Activated CD4-positive, CD25-positive, alpha-beta regulatory T cell treated with anti-CD3 and anti-CD28 coated beads, Interleukin-2, amount 50 U/mL, for 24 hours (primary cell): ENCODE results near the gene CEP57.
A peak's percentile ranks its signal among the peaks of the same experiment; 100 is the strongest.

Experiments
- ATAC-seq, 2 donors: fragments of 150-1000 bp; cut with Tn5 transposase; one replicate each; pipeline ENCODE4 v1.10.0; 2021; ENCODE audit warnings: mild to moderate bottlenecking in 1 of 2, moderate library complexity in 1 of 2

The CEP57 gene

GRCh38 chr11:95790123-95790932 is at the start of gene CEP57:
Gene CEP57 (plus strand): TSS chr11:95790498. CDS start chr11:95790699, 201 bp downstream.
- ATAC-seq = peak; percentile 72 to 74

GRCh38 chr11:95750101-95750500 is 40.2 kb upstream of the CEP57 start:
- no peak for ATAC-seq

GRCh38 chr11:95751515-95751914 is 38.8 kb upstream of the CEP57 start:
- no peak for ATAC-seq

- ATAC-seq = no peak
Measured at GRCh38 chr11:95760941-95761340, 29.4 kb upstream of the CEP57 start.

- ATAC-seq = no peak
Measured at GRCh38 chr11:95762534-95762933, 27.8 kb upstream of the CEP57 start.

- peak; percentile 68 to 74 for ATAC-seq
Measured at GRCh38 chr11:95764267-95764898, 25.9 kb upstream of the CEP57 start.

GRCh38 chr11:95766701-95767100 is 23.6 kb upstream of the CEP57 start:
- ATAC-seq = no peak

GRCh38 chr11:95767498-95767897 is 22.8 kb upstream of the CEP57 start:
- no peak for ATAC-seq

- no peak for ATAC-seq
Measured at GRCh38 chr11:95768521-95768920, 21.8 kb upstream of the CEP57 start.

GRCh38 chr11:95776859-95777258 is 13.4 kb upstream of the CEP57 start:
- ATAC-seq = no peak

- ATAC-seq = no peak
Measured at GRCh38 chr11:95778699-95779098, 11.6 kb upstream of the CEP57 start.

GRCh38 chr11:95780544-95780943 is 9.8 kb upstream of the CEP57 start:
- peak in 1 of 2 donors; percentile 27 for ATAC-seq

GRCh38 chr11:95788921-95789505 is 1.3 kb upstream of the CEP57 start:
- no peak for ATAC-seq

GRCh38 chr11:95789506-95790122 is 684 bp upstream of the CEP57 start, which contains the start of gene FAM76B:
Gene FAM76B (minus strand): TSS chr11:95789782. CDS start chr11:95789478, 304 bp downstream.
- ATAC-seq = peak; percentile 77 to 82

- no peak for ATAC-seq
Measured at GRCh38 chr11:95790933-95791708, 823 bp downstream of the CEP57 start.

- no peak for ATAC-seq
Measured at GRCh38 chr11:95791709-95792033, 1.4 kb downstream of the CEP57 start.

GRCh38 chr11:95792200-95792599 is 1.9 kb downstream of the CEP57 start:
- ATAC-seq = no peak

- ATAC-seq = no peak
Measured at GRCh38 chr11:95792700-95793099, 2.4 kb downstream of the CEP57 start.

GRCh38 chr11:95793116-95793515 is 2.8 kb downstream of the CEP57 start:
- ATAC-seq = no peak

- no peak for ATAC-seq
Measured at GRCh38 chr11:95794086-95794485, 3.8 kb downstream of the CEP57 start.

- no peak for ATAC-seq
Measured at GRCh38 chr11:95795627-95796295, 5.5 kb downstream of the CEP57 start.

GRCh38 chr11:95796501-95796900 is 6.2 kb downstream of the CEP57 start:
- ATAC-seq = no peak
